HEK293 (cell line): ENCODE data around the gene PGP.

Experiments used
- BCL11A ChIP-seq: fragments of 450-650 bp; formaldehyde crosslinking; IDR thresholded peaks from 2 replicates; pipeline ENCODE4 v1.5.1; 2016; ENCODE audit warnings: low read depth, missing biosample characterization, missing genetic modification characterization
- HIC1 ChIP-seq: fragments of 450-650 bp; formaldehyde crosslinking; IDR thresholded peaks from 2 replicates; pipeline ENCODE4 v1.5.1; 2016; ENCODE audit warnings: missing biosample characterization, missing genetic modification characterization
- ZNF433 ChIP-seq: fragments of 450-650 bp; formaldehyde crosslinking; IDR thresholded peaks from 2 replicates; pipeline ENCODE4 v1.5.1; 2016; ENCODE audit warnings: missing biosample characterization, missing genetic modification characterization, low read depth
- ZNF792 ChIP-seq: fragments of 450-650 bp; formaldehyde crosslinking; IDR thresholded peaks from 2 replicates; pipeline ENCODE4 v1.5.1; 2016; ENCODE audit warnings: missing biosample characterization, missing genetic modification characterization
- TF ChIP-seq, protein P1 (sequence below): fragments of 450-650 bp; formaldehyde crosslinking; IDR thresholded peaks from 2 replicates; pipeline ENCODE4 v1.5.1; 2016; ENCODE audit warnings: missing biosample characterization, missing genetic modification characterization

DNA sequence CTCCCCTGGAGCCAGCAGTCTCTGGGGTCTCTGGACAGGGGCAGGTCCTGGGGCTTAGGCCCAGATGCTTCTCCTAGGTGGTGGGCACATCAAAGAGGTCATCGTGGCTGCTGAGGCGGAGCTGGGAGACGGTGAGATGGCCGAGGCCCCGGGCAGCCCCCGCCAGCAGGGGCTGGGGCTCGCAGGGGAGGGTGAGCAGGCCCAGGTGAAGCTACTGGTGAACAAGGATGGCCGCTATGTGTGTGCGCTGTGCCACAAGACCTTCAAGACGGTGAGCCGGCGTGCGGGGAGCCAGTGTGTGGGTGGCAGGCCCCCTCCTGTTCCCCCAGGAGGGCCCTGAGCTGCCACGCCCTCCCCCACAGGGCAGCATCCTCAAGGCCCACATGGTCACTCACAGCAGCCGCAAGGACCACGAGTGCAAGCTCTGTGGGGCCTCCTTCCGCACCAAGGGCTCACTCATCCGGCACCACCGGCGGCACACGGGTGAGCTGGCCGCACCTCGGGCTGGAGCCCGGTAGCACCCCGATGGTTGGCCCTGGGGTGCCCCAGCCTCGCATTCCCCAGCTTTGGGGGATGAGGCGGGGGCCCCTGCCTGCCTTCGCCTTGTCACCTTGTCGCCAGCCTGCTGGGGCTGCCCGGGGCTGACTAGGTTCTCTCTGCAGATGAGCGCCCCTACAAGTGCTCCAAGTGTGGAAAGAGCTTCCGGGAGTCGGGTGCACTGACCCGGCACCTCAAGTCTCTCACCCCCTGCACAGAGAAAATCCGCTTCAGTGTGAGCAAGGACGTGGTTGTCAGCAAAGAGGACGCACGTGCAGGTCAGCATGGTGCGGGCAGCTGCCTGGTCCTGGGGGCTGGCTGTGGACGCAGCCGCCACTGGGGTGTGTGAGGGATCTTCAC is 17.7 kb upstream of the PGP start:
- TF ChIP-seq, protein P1, sequence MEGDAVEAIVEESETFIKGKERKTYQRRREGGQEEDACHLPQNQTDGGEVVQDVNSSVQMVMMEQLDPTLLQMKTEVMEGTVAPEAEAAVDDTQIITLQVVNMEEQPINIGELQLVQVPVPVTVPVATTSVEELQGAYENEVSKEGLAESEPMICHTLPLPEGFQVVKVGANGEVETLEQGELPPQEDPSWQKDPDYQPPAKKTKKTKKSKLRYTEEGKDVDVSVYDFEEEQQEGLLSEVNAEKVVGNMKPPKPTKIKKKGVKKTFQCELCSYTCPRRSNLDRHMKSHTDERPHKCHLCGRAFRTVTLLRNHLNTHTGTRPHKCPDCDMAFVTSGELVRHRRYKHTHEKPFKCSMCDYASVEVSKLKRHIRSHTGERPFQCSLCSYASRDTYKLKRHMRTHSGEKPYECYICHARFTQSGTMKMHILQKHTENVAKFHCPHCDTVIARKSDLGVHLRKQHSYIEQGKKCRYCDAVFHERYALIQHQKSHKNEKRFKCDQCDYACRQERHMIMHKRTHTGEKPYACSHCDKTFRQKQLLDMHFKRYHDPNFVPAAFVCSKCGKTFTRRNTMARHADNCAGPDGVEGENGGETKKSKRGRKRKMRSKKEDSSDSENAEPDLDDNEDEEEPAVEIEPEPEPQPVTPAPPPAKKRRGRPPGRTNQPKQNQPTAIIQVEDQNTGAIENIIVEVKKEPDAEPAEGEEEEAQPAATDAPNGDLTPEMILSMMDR, result no peak
- TF ChIP-seq ZNF792 (tag by site-specific recombination), result no peak
- TF ChIP-seq HIC1 (tag by site-specific recombination), result no peak
- TF ChIP-seq BCL11A, result no peak
- TF ChIP-seq ZNF433 (tag by site-specific recombination), result no peak
